Subcutaneous abdominal adipose tissue (tissue), 5 donors: ENCODE data around the gene GNB3.
"Not testable (repeated sequence)": the region's sequence is repeated elsewhere in the genome, so short reads cannot be mapped to it uniquely, and the experiment has no call there.

Source experiments
- H3K27ac ChIP-seq: one replicate; pipeline ENCODE4 v1.7.0; 2013; ENCODE audit warnings: low read depth, mild to moderate bottlenecking, inconsistent platforms, low read length, moderate library complexity
- H3K27me3 ChIP-seq, 5 donors: one replicate each; pipeline ENCODE4 v1.7.0; 2013; ENCODE audit warnings: low read length in 5 of 5, inconsistent platforms in 1 of 5; ENCODE audit not compliant: control insufficient read depth in 5 of 5, insufficient read depth in 4 of 5
- H3K36me3 ChIP-seq, 5 donors: one replicate each; pipeline ENCODE4 v1.7.0; 2013; ENCODE audit warnings: low read length in 5 of 5; ENCODE audit not compliant: control insufficient read depth in 5 of 5, insufficient read depth in 5 of 5
- H3K4me1 ChIP-seq, 5 donors: one replicate each; pipeline ENCODE4 v1.7.0; 2013; ENCODE audit warnings: low read length in 5 of 5, mild to moderate bottlenecking in 3 of 5, moderate library complexity in 1 of 5; ENCODE audit not compliant: control insufficient read depth in 5 of 5, insufficient read depth in 5 of 5
- H3K4me3 ChIP-seq, 5 donors: one replicate each; pipeline ENCODE4 v1.7.0; 2013; ENCODE audit warnings: low read length in 5 of 5, low read depth in 1 of 5
- H3K9ac ChIP-seq, 5 donors: one replicate each; pipeline ENCODE4 v1.7.0; 2013; ENCODE audit warnings: low read length in 5 of 5, mild to moderate bottlenecking in 4 of 5, moderate library complexity in 3 of 5
- H3K9me3 ChIP-seq, 5 donors: one replicate each; pipeline ENCODE4 v1.7.0; 2013; ENCODE audit warnings: low read length in 5 of 5; ENCODE audit not compliant: control insufficient read depth in 5 of 5
- donor health status: healthy.
- donor health status: healthy.
- donor health status: healthy.
- donor health status: healthy.
- donor health status: healthy.

The GNB3 gene

GRCh38 chr12:6853626-6854025 is 12.9 kb downstream of the GNB3 start:
- Histone ChIP-seq H3K36me3 (peaks cover 5 to 40% (median 33%) of the 10 kb centered on the region in 5 donors), H3K4me1 (peaks cover 17 to 24% (median 23%) of the 10 kb centered on the region in 5 donors), H3K27ac (peak overlapping the region; percentile 96), H3K9ac (no peak overlapping the region), H3K4me3 (peak overlapping the region in 1 of 5 donors; percentile 98), H3K9me3 (peaks cover 0 to 5% (median 0%) of the 10 kb centered on the region in 5 donors), H3K27me3 (peaks cover 0 to 14% (median 0%) of the 10 kb centered on the region in 5 donors)

DNA sequence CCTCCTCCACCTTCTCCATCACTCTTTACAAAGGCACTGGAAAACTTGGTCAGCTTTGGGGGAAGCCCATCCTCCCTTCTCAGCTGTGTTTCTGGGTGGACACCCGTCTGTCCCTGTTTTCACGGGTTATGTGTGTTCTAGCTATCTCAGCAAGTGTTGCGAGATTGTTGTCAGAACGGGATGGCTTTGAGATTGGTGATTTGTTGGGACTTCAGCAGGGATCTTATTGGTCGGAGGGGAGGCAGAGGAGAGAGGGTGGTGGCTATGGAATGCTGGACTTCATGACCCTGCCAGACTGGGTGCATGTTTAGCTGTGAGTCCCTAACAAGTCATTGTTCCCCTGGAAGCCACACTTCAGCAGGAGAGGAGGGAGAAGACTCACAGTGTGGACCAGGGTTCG is 13.3 kb downstream of the GNB3 start:
- Histone ChIP-seq H3K36me3 (peaks cover 5 to 44% (median 37%) of the 10 kb centered on the region in 5 donors), H3K27me3 (peaks cover 0 to 14% (median 0%) of the 10 kb centered on the region in 5 donors), H3K27ac (no peak overlapping the region), H3K9me3 (peaks cover 0 to 5% (median 0%) of the 10 kb centered on the region in 5 donors), H3K4me1 (peaks cover 17 to 24% (median 23%) of the 10 kb centered on the region in 5 donors), H3K4me3 (no peak overlapping the region), H3K9ac (no peak overlapping the region)

- peaks cover 0 to 14% (median 0%) of the 10 kb centered on the region in 5 donors for H3K27me3 ChIP-seq
- H3K4me3 ChIP-seq = no peak overlapping the region
- H3K4me1 ChIP-seq = peaks cover 17 to 24% (median 23%) of the 10 kb centered on the region in 5 donors
- peaks cover 5 to 54% (median 48%) of the 10 kb centered on the region in 5 donors for H3K36me3 ChIP-seq
- H3K9me3 ChIP-seq = peaks cover 0 to 5% (median 0%) of the 10 kb centered on the region in 5 donors
- no peak overlapping the region for H3K9ac ChIP-seq
- H3K27ac ChIP-seq = no peak overlapping the region
These were observed 14.6 kb downstream of the GNB3 start for GRCh38 chr12:6855322-6855721.

GRCh38 chr12:6858799-6859198 is 18.1 kb downstream of the GNB3 start:
- H3K36me3 ChIP-seq = peaks cover 5 to 82% (median 79%) of the 10 kb centered on the region in 5 donors
- H3K4me1 ChIP-seq = peaks cover 0 to 1% (median 0%) of the 10 kb centered on the region in 5 donors
- H3K9me3 ChIP-seq = no peaks in the 10 kb centered on the region

DNA sequence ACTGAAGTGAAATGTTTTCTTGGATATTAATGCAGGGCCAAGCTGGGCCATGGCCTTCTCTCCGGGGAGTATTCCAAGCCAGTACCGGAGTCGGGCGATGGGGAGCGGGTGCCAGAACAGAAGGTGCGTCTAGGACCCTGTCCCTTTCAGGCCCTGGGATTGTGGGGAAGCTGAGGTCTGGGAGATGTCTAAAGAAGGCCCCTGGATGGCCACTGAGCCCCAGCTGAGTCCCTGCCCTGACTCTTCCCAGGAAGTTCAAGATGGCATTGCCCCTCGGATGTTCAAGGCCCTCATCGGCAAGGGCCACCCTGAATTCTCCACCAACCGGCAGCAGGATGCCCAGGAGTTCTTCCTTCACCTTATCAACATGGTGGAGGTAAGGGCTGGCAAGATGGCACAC is 19.4 kb downstream of the GNB3 start:
- no peaks in the 10 kb centered on the region for H3K9me3 ChIP-seq
- no peak overlapping the region for H3K4me3 ChIP-seq
- no peak overlapping the region for H3K27ac ChIP-seq
- H3K9ac ChIP-seq = no peak overlapping the region
- peaks cover 5 to 94% (median 90%) of the 10 kb centered on the region in 5 donors for H3K36me3 ChIP-seq
- no peaks in the 10 kb centered on the region for H3K27me3 ChIP-seq
- H3K4me1 ChIP-seq = no peaks in the 10 kb centered on the region

More at GRCh38 chr12:6858799-6859198, 18.1 kb downstream of the GNB3 start:
- no peak overlapping the region for H3K4me3 ChIP-seq
- H3K27me3 ChIP-seq = no peaks in the 10 kb centered on the region
- no peak overlapping the region for H3K9ac ChIP-seq
- H3K27ac ChIP-seq = no peak overlapping the region

- H3K4me3 ChIP-seq = no peak overlapping the region
- H3K27ac ChIP-seq = no peak overlapping the region
- H3K36me3 ChIP-seq = peaks cover 5 to 97% (median 90%) of the 10 kb centered on the region in 5 donors
- no peaks in the 10 kb centered on the region for H3K9me3 ChIP-seq
- H3K4me1 ChIP-seq = peaks cover 0 to under 1% (median 0%) of the 10 kb centered on the region in 5 donors
- H3K27me3 ChIP-seq = no peaks in the 10 kb centered on the region
- no peak overlapping the region for H3K9ac ChIP-seq
These were observed 20.2 kb downstream of the GNB3 start for GRCh38 chr12:6860942-6861341.

GRCh38 chr12:6861391-6861790 is 20.7 kb downstream of the GNB3 start:
- Histone ChIP-seq H3K27ac (no peak overlapping the region), H3K9ac (no peak overlapping the region), H3K27me3 (no peaks in the 10 kb centered on the region), H3K4me1 (peaks cover 0 to 5% (median 2%) of the 10 kb centered on the region in 5 donors), H3K36me3 (peaks cover 5 to 94% (median 86%) of the 10 kb centered on the region in 5 donors), H3K9me3 (no peaks in the 10 kb centered on the region), H3K4me3 (no peak overlapping the region)

GRCh38 chr12:6863033-6863432 is 22.3 kb downstream of the GNB3 start:
- no peaks in the 10 kb centered on the region for H3K9me3 ChIP-seq
- H3K4me3 ChIP-seq = no peak overlapping the region
- peaks cover 5 to 14% (median 12%) of the 10 kb centered on the region in 5 donors for H3K4me1 ChIP-seq
- no peak overlapping the region for H3K27ac ChIP-seq
- H3K36me3 ChIP-seq = peaks cover 1 to 78% (median 69%) of the 10 kb centered on the region in 5 donors
- H3K9ac ChIP-seq = no peak overlapping the region
- no peaks in the 10 kb centered on the region for H3K27me3 ChIP-seq

- H3K27ac ChIP-seq = no peak overlapping the region
- H3K9ac ChIP-seq = no peak overlapping the region
- peaks cover 5 to 21% (median 19%) of the 10 kb centered on the region in 5 donors for H3K4me1 ChIP-seq
- peaks cover 0 to 70% (median 62%) of the 10 kb centered on the region in 5 donors for H3K36me3 ChIP-seq
- no peak overlapping the region for H3K4me3 ChIP-seq
- no peaks in the 10 kb centered on the region for H3K9me3 ChIP-seq
- no peaks in the 10 kb centered on the region for H3K27me3 ChIP-seq
These were observed 23.0 kb downstream of the GNB3 start for GRCh38 chr12:6863586-6864321.

GRCh38 chr12:6865307-6865706 is 24.6 kb downstream of the GNB3 start:
- Histone ChIP-seq H3K4me1 (peaks cover 5 to 35% (median 27%) of the 10 kb centered on the region in 5 donors), H3K36me3 (peaks cover 0 to 66% (median 58%) of the 10 kb centered on the region in 5 donors)
- not testable (repeated sequence) for H3K9me3 ChIP-seq, H3K27me3 ChIP-seq, H3K4me3 ChIP-seq, H3K27ac ChIP-seq, H3K9ac ChIP-seq
